Cardiac muscle cell (in vitro differentiated cells and primary cell): ENCODE data around the gene C16orf78. TPM values are rescaled to one million over a fixed set of nuclear protein-coding genes. Genes with fewer than 3 reads are reported as not detected.

Experiments used
- DNase-seq, 2 donors: peaks; one replicate each; pipeline versions ENCODE4 v3.0.0 to v3.0.0-alpha.2; 2010 to 2017; ENCODE audit warnings: low read depth in 1 of 2, low spot score in 1 of 2
- H3K27ac ChIP-seq: fragments of 200-600 bp; sonication (generic); 2 replicates; pipeline ENCODE4 v1.5.1; 2016
- H3K27me3 ChIP-seq: fragments of 200-600 bp; sonication (generic); 2 replicates; pipeline ENCODE4 v1.6.0; 2016; ENCODE audit warnings: control low read depth
- H3K36me3 ChIP-seq: fragments of 200-600 bp; sonication (generic); 2 replicates; pipeline ENCODE4 v1.5.1; 2016; ENCODE audit warnings: control low read depth
- H3K4me1 ChIP-seq: fragments of 200-600 bp; sonication (generic); 2 replicates; pipeline ENCODE4 v1.8.1; 2017; ENCODE audit warnings: low read depth, mild to moderate bottlenecking, mixed run types
- H3K4me3 ChIP-seq: fragments of 200-600 bp; sonication (generic); 2 replicates; pipeline ENCODE4 v1.5.1; 2016; ENCODE audit warnings: mild to moderate bottlenecking
- H3K9me3 ChIP-seq: fragments of 200-600 bp; sonication (generic); 2 replicates; pipeline ENCODE4 v1.5.1; 2017; ENCODE audit warnings: low read depth, mild to moderate bottlenecking, control low read depth
- CTCF ChIP-seq: IDR thresholded peaks from 2 replicates; pipeline ENCODE4 v1.5.1; 2012; ENCODE audit warnings: low read depth, mild to moderate bottlenecking, low read length
- polyA plus RNA-seq: library from polyadenylated mRNA; unstranded; fragments of >200 nt; fragmentation: Nextera tagmentation; extraction: Ambion mirVana; gene quantifications from 2 replicates; pipeline ENCODE4 v1.2.1, GENCODE V29; 2016
- total RNA-seq: library from RNA; depleted of rRNA; stranded (reverse); fragments of >200 nt; gene quantifications from 2 replicates; pipeline ENCODE4 v1.2.3, GENCODE V29; 2016

Gene C16orf78, protein sequence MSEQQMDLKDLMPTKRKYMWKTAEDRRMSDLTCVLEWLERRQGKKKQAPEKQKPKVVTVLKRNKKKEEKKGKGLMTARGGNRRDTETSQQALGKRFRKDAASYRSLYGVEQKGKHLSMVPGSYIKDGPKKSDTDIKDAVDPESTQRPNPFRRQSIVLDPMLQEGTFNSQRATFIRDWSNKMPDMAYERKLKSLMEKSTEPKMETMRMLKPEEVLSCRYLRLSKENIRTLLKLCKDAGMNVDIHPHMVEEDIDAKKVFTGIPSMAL
- not detected in 2 replicates for total RNA-seq
- not detected in 2 replicates for polyA plus RNA-seq

DNA sequence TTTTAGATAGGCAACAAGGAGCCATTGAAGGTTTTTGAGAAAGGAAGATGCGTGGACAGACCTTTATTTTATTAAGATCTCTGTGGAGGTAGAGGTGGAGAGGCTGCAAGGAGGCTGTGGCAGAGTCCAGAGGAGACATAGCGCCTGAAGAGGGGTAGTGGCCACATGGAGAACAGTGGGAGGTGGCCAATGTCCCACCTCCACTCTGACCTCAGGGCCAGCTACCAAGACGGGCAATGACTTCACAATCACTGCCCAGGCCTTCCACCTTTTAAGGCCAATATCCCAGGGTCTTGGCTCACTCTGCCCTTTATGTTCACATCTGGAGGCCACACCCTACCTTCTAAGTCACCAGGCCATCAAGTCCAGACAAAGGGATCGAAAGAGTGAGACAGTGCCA is at the start of gene C16orf78:
Gene C16orf78 (plus strand): TSS at position 301 of the 400 bp plus-strand sequence. CDS start 136 bp downstream, outside the sequence.
- DNase-seq: no peak
- no peak for TF ChIP-seq CTCF
- no peaks in the 10 kb centered on the region for H3K4me1 ChIP-seq

DNA sequence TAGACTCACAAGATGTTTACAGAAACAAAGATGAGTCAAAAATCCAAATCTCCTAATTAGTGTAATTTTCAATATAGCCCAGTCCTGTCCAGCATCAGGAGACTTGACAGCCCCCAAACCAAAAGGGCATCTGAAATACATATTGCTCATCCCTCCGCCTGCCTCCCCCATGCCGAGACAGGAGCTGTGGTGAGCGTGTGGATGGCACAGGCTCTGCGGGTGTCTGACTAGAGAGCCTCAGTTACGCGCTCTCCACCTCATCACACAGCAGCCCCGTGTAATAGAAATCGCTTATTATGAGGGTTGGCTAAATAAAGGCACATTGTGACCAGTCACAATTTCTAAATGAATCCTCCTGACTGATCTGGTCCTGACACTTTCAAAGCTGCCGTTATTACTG is 48.9 kb upstream of the C16orf78 start:
- DNase-seq: no peak
- no peak overlapping the region for H3K27ac ChIP-seq
- TF ChIP-seq CTCF: no peak
- H3K27me3 ChIP-seq: no peaks in the 10 kb centered on the region
- H3K9me3 ChIP-seq: no peaks in the 10 kb centered on the region
- H3K4me1 ChIP-seq: no peaks in the 10 kb centered on the region
- no peak overlapping the region for H3K4me3 ChIP-seq
- H3K36me3 ChIP-seq: no peaks in the 10 kb centered on the region

More for the DNA sequence above, at the start of gene C16orf78:
- H3K27ac ChIP-seq: no peak within 1 kb of the TSS
- no peaks in the 10 kb centered on the region for H3K36me3 ChIP-seq
- no peaks in the 10 kb centered on the region for H3K27me3 ChIP-seq
- H3K4me3 ChIP-seq: no peak within 1 kb of the TSS
- H3K9me3 ChIP-seq: no peaks in the 10 kb centered on the region

- H3K9me3 ChIP-seq: no peaks in the 10 kb centered on the region
- no peak for TF ChIP-seq CTCF
Measured at GRCh38 chr16:49327466-49327865, 46.1 kb upstream of the C16orf78 start.

DNA sequence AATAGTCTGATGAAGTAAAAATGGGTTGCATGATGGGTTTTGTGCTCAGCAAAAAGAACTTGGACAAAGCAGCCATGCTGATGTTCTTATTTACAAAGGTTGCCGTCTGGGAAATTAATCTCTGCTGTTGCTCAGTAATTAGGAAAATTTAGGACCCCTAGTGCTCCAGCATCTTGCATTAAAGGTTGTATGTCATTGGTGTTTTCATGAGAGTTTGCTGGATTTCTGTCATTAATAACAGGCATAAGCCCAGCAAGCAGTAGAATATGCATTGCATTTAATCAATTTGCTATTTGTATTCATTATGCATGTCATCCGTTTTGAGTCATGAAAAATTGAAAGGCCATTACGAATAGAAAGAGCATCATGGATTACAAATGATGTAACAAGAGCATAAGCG is 45.3 kb upstream of the C16orf78 start:
- Histone ChIP-seq H3K4me3 (no peak overlapping the region), H3K27ac (no peak overlapping the region)

More at GRCh38 chr16:49327466-49327865, 46.1 kb upstream of the C16orf78 start:
- no peak for DNase-seq
- no peak overlapping the region for H3K4me3 ChIP-seq
- H3K4me1 ChIP-seq: no peaks in the 10 kb centered on the region
- H3K36me3 ChIP-seq: no peaks in the 10 kb centered on the region
- no peak overlapping the region for H3K27ac ChIP-seq
- no peaks in the 10 kb centered on the region for H3K27me3 ChIP-seq

GRCh38 chr16:49330562-49331201 is 42.9 kb upstream of the C16orf78 start:
- Histone ChIP-seq H3K27me3 (no peaks in the 10 kb centered on the region), H3K36me3 (no peaks in the 10 kb centered on the region), H3K4me1 (no peaks in the 10 kb centered on the region), H3K9me3 (no peaks in the 10 kb centered on the region), H3K27ac (no peak overlapping the region), H3K4me3 (no peak overlapping the region)
- no peak for DNase-seq
- TF ChIP-seq CTCF: no peak

More for the DNA sequence above, 45.3 kb upstream of the C16orf78 start:
- TF ChIP-seq CTCF: no peak
- DNase-seq: no peak
- Histone ChIP-seq H3K36me3 (no peaks in the 10 kb centered on the region), H3K27me3 (no peaks in the 10 kb centered on the region), H3K4me1 (no peaks in the 10 kb centered on the region), H3K9me3 (no peaks in the 10 kb centered on the region)
